SK-N-SH treated with all-trans-retinoic acid at 6 μM for 48 hours (cell line): ENCODE data around the gene TUBGCP2.

Experiments used
- ATAC-seq: fragments of 200-7000 bp; cut with Tn5 transposase; 3 replicates; pipeline ENCODE4 v1.9.1; 2020; ENCODE audit warnings: mild to moderate bottlenecking, moderate library complexity
- ARNTL ChIP-seq: fragments of 450-650 bp; formaldehyde crosslinking; IDR thresholded peaks from 2 replicates; pipeline ENCODE4 v1.5.0; 2020; ENCODE audit warnings: low read depth, mild to moderate bottlenecking, moderate library complexity, borderline replicate concordance
- BACH2 ChIP-seq: fragments of 250-450 bp; sonication (Bioruptor Pico); IDR thresholded peaks from 2 replicates; pipeline ENCODE4 v1.9.0; 2021; ENCODE audit warnings: mild to moderate bottlenecking, borderline replicate concordance
- CREB5 ChIP-seq: fragments of 250-450 bp; sonication (Bioruptor Pico); IDR thresholded peaks from 2 replicates; pipeline ENCODE4 v1.5.1; 2020; ENCODE audit warnings: low read depth, mild to moderate bottlenecking, moderate library complexity
- CSDC2 ChIP-seq: fragments of 250-450 bp; sonication (Bioruptor Pico); IDR thresholded peaks from 2 replicates; pipeline ENCODE4 v1.5.0; 2020; ENCODE audit warnings: mild to moderate bottlenecking, moderate library complexity
- ESRRG ChIP-seq: fragments of 250-450 bp; sonication (Bioruptor Pico); IDR thresholded peaks from 2 replicates; pipeline ENCODE4 v1.6.1; 2021; ENCODE audit warnings: mild to moderate bottlenecking
- GLIS3 ChIP-seq: fragments of 250-450 bp; sonication (Bioruptor Pico); IDR thresholded peaks from 2 replicates; pipeline ENCODE4 v1.5.0; 2020; ENCODE audit warnings: mild to moderate bottlenecking, moderate library complexity
- ISL1 ChIP-seq: fragments of 250-450 bp; sonication (Bioruptor Pico); IDR thresholded peaks from 2 replicates; pipeline ENCODE4 v2.1.2; 2022; ENCODE audit warnings: mild to moderate bottlenecking, moderate library complexity
- OSR1 ChIP-seq: fragments of 250-450 bp; sonication (Bioruptor Pico); IDR thresholded peaks from 2 replicates; pipeline ENCODE4 v1.8.0; 2022; ENCODE audit warnings: moderate library complexity, mild to moderate bottlenecking, inconsistent platforms
- PATZ1 ChIP-seq: fragments of 250-450 bp; sonication (Bioruptor Pico); IDR thresholded peaks from 2 replicates; pipeline ENCODE4 v1.8.0; 2020; ENCODE audit warnings: mild to moderate bottlenecking, moderate library complexity, borderline replicate concordance
- POU6F1 ChIP-seq: fragments of 250-450 bp; sonication (Bioruptor Pico); IDR thresholded peaks from 2 replicates; pipeline ENCODE4 v1.8.0; 2021; ENCODE audit warnings: low read depth, mild to moderate bottlenecking, moderate library complexity, borderline replicate concordance
- PPARA ChIP-seq: fragments of 250-450 bp; sonication (Bioruptor Pico); IDR thresholded peaks from 2 replicates; pipeline ENCODE4 v1.5.0; 2020; ENCODE audit warnings: mild to moderate bottlenecking, borderline replicate concordance
- RARB ChIP-seq: fragments of 250-450 bp; sonication (Bioruptor Pico); IDR thresholded peaks from 2 replicates; pipeline ENCODE4 v1.8.0; 2021; ENCODE audit warnings: mild to moderate bottlenecking, moderate library complexity
- SNAI2 ChIP-seq: fragments of 250-450 bp; sonication (Bioruptor Pico); IDR thresholded peaks from 2 replicates; pipeline ENCODE4 v1.5.0; 2020; ENCODE audit warnings: mild to moderate bottlenecking, moderate library complexity
- TCF4 ChIP-seq: fragments of 250-450 bp; sonication (Bioruptor Pico); IDR thresholded peaks from 2 replicates; pipeline ENCODE4 v1.8.0; 2021; ENCODE audit warnings: mild to moderate bottlenecking, moderate library complexity, borderline replicate concordance
- TOX ChIP-seq: fragments of 250-450 bp; sonication (Bioruptor Pico); IDR thresholded peaks from 2 replicates; pipeline ENCODE4 v1.8.0; 2021; ENCODE audit warnings: mild to moderate bottlenecking, moderate library complexity, borderline replicate concordance
- TSHZ2 ChIP-seq: fragments of 250-450 bp; sonication (Bioruptor Pico); IDR thresholded peaks from 2 replicates; pipeline ENCODE4 v1.5.0; 2020; ENCODE audit warnings: mild to moderate bottlenecking, moderate library complexity
- ZC3H10 ChIP-seq: fragments of 250-450 bp; sonication (Bioruptor Pico); IDR thresholded peaks from 2 replicates; pipeline ENCODE4 v1.5.1; 2021; ENCODE audit warnings: mild to moderate bottlenecking, moderate library complexity
- ZFP30 ChIP-seq: fragments of 450-650 bp; formaldehyde crosslinking; IDR thresholded peaks from 2 replicates; pipeline ENCODE4 v1.5.0; 2022; ENCODE audit warnings: mild to moderate bottlenecking, moderate library complexity
- ZNF565 ChIP-seq: fragments of 450-650 bp; formaldehyde crosslinking; conservative IDR thresholded peaks from 2 replicates; pipeline ENCODE4 v1.5.0; 2020; ENCODE audit warnings: low read depth, mild to moderate bottlenecking, moderate library complexity
- ZNF70 ChIP-seq: fragments of 450-650 bp; formaldehyde crosslinking; IDR thresholded peaks from 2 replicates; pipeline ENCODE4 v1.5.0; 2020; ENCODE audit warnings: mild to moderate bottlenecking, moderate library complexity
- ZNF8 ChIP-seq: fragments of 450-650 bp; formaldehyde crosslinking; IDR thresholded peaks from 2 replicates; pipeline ENCODE4 v1.5.0; 2020; ENCODE audit warnings: mild to moderate bottlenecking, moderate library complexity

TUBGCP2 gene

GRCh38 chr10:133272301-133272963 is 36.2 kb downstream of the TUBGCP2 start:
- ATAC-seq: no peak
- no peak for TF ChIP-seq ZNF565 (CRISPR knock-in tag)
- TF ChIP-seq GLIS3 (CRISPR knock-in tag): no peak

GRCh38 chr10:133271521-133272300 is 37.0 kb downstream of the TUBGCP2 start:
- no peak for TF ChIP-seq ZNF8
- ATAC-seq: no peak

- ATAC-seq: no peak
- TF ChIP-seq PATZ1: no peak
- TF ChIP-seq TCF4 (CRISPR knock-in tag): no peak
- no peak for TF ChIP-seq CSDC2 (CRISPR knock-in tag)
- TF ChIP-seq ZNF565 (CRISPR knock-in tag): no peak
- no peak for TF ChIP-seq BACH2 (CRISPR knock-in tag)
- no peak for TF ChIP-seq RARB (CRISPR knock-in tag)
- no peak for TF ChIP-seq CREB5 (CRISPR knock-in tag)
- TF ChIP-seq, all 23 proteins: peak for 0
Observed at GRCh38 chr10:133270773-133271297, 37.8 kb downstream of the TUBGCP2 start.

- ATAC-seq: no peak
- TF ChIP-seq TOX (CRISPR knock-in tag) (no peak), ZNF8 (no peak), GLIS3 (CRISPR knock-in tag) (no peak), ZC3H10 (CRISPR knock-in tag) (no peak), PATZ1 (no peak), ZNF70 (no peak), POU6F1 (CRISPR knock-in tag) (no peak), ARNTL (CRISPR knock-in tag) (no peak), SNAI2 (CRISPR knock-in tag) (no peak), OSR1 (CRISPR knock-in tag) (no peak), ZNF565 (CRISPR knock-in tag) (no peak), TCF4 (CRISPR knock-in tag) (no peak), CSDC2 (CRISPR knock-in tag) (no peak), BACH2 (CRISPR knock-in tag) (no peak), PPARA (CRISPR knock-in tag) (no peak), CREB5 (CRISPR knock-in tag) (no peak), TSHZ2 (CRISPR knock-in tag) (no peak), ESRRG (no peak), ISL1 (CRISPR knock-in tag) (no peak), ZFP30 (CRISPR knock-in tag) (no peak)
Observed at GRCh38 chr10:133270204-133270603, 38.5 kb downstream of the TUBGCP2 start.
